Lower leg skin (tissue), 3 donors: Measurements from ENCODE around the gene ATP5MK.

Experiments
- CTCF ChIP-seq, 3 donors: fragments of 450-650 bp; IDR thresholded peaks; one replicate each; pipeline ENCODE4 v1.5.1; 2016; ENCODE audit warnings: antibody characterized with exemption in 3 of 3, mild to moderate bottlenecking in 3 of 3, moderate library complexity in 2 of 3
- POLR2A ChIP-seq, 2 donors: fragments of 450-650 bp; IDR thresholded peaks; one replicate each; pipeline ENCODE4 v1.6.1; 2016 to 2017; ENCODE audit warnings: antibody characterized with exemption in 2 of 2, mild to moderate bottlenecking in 1 of 2, moderate library complexity in 1 of 2

- TF ChIP-seq CTCF (IDR thresholded peaks at IDR 0.05) (no peak), POLR2A (IDR thresholded peaks at IDR 0.05) (no peak)
These were observed 43.5 kb upstream of the ATP5MK start for GRCh38 chr10:103439776-103440175.
